Liver (tissue), 9 donors: Measurements from ENCODE around the gene SHC4. TPM values are rescaled to one million over a fixed set of nuclear protein-coding genes. Genes with fewer than 3 reads are reported as not detected.

ENCODE experiments used
- DNase-seq: peaks from one replicate; pipeline ENCODE4 v3.0.0-alpha.2; 2017; ENCODE audit warnings: low spot score
- H3K27ac ChIP-seq, 2 donors: one replicate each; pipeline ENCODE4 v1.7.0; 2013; ENCODE audit warnings: inconsistent platforms in 2 of 2, low read length in 2 of 2, control low read depth in 1 of 2, low read depth in 1 of 2, mild to moderate bottlenecking in 1 of 2
- H3K27me3 ChIP-seq, 4 donors: one replicate each; pipeline versions ENCODE4 v1.6.1 to v1.7.0; 2013; ENCODE audit warnings: low read length in 3 of 4, inconsistent platforms in 1 of 4, mild to moderate bottlenecking in 1 of 4, moderate library complexity in 1 of 4; ENCODE audit not compliant: control insufficient read depth in 4 of 4, insufficient read depth in 4 of 4
- H3K36me3 ChIP-seq, 4 donors: one replicate each; pipeline versions ENCODE4 v1.6.1 to v1.7.0; 2013; ENCODE audit warnings: low read length in 3 of 4, mild to moderate bottlenecking in 3 of 4, low read depth in 1 of 4, moderate library complexity in 1 of 4; ENCODE audit not compliant: control insufficient read depth in 4 of 4, insufficient read depth in 3 of 4
- H3K4me1 ChIP-seq, 4 donors: one replicate each; pipeline versions ENCODE4 v1.6.1 to v1.7.0; 2013; ENCODE audit warnings: low read length in 3 of 4, mild to moderate bottlenecking in 3 of 4, moderate library complexity in 1 of 4; ENCODE audit not compliant: control insufficient read depth in 4 of 4, insufficient read depth in 4 of 4
- H3K4me3 ChIP-seq, 3 donors: one replicate each; pipeline versions ENCODE4 v1.6.1 to v1.7.0; 2013; ENCODE audit warnings: low read length in 3 of 3, control low read depth in 1 of 3, low read depth in 1 of 3, mild to moderate bottlenecking in 1 of 3
- H3K9ac ChIP-seq, 2 donors: one replicate each; pipeline ENCODE4 v1.7.0; 2013; ENCODE audit warnings: low read length in 2 of 2, mild to moderate bottlenecking in 2 of 2, moderate library complexity in 2 of 2, control low read depth in 1 of 2, low read depth in 1 of 2
- H3K9me3 ChIP-seq, 4 donors: one replicate each; pipeline versions ENCODE4 v1.6.1 to v1.7.0; 2013; ENCODE audit warnings: low read length in 3 of 4; ENCODE audit not compliant: control insufficient read depth in 4 of 4
- ATF3 ChIP-seq: IDR thresholded peaks from 2 replicates; pipeline ENCODE4 v1.6.1; 2016; ENCODE audit warnings: antibody characterized with exemption
- CTCF ChIP-seq: fragments of 150-350 bp; IDR thresholded peaks from 2 replicates; pipeline ENCODE4 v1.5.1; 2017; ENCODE audit warnings: improper control_type of control experiment, low read depth, low read length; ENCODE audit not compliant: missing input control
- EGR1 ChIP-seq, 2 donors: IDR thresholded peaks; 2 replicates each; pipeline ENCODE4 v1.6.1; 2016 to 2018; ENCODE audit warnings: antibody characterized with exemption in 2 of 2, low read depth in 2 of 2
- FOXA1 ChIP-seq: IDR thresholded peaks from 2 replicates; pipeline ENCODE4 v1.6.1; 2016; ENCODE audit warnings: antibody characterized with exemption
- FOXA2 ChIP-seq: IDR thresholded peaks from 2 replicates; pipeline ENCODE4 v1.6.1; 2016; ENCODE audit warnings: antibody characterized with exemption
- GABPA ChIP-seq, 2 donors: IDR thresholded peaks in 1 of 2; conservative IDR thresholded peaks in 1 of 2; 2 replicates each; pipeline ENCODE4 v1.6.1; 2016; ENCODE audit warnings: antibody characterized with exemption in 2 of 2, mild to moderate bottlenecking in 1 of 2, moderate library complexity in 1 of 2
- HNF4A ChIP-seq, 2 donors: conservative IDR thresholded peaks; 2 replicates each; pipeline ENCODE4 v1.6.1; 2016; ENCODE audit warnings: antibody characterized with exemption in 2 of 2, mild to moderate bottlenecking in 2 of 2
- HNF4G ChIP-seq: IDR thresholded peaks from 2 replicates; pipeline ENCODE4 v1.6.1; 2016; ENCODE audit warnings: antibody characterized with exemption
- JUND ChIP-seq, 2 donors: IDR thresholded peaks; 2 replicates each; pipeline ENCODE4 v1.6.1; 2016; ENCODE audit warnings: antibody characterized with exemption in 2 of 2
- NR2F2 ChIP-seq: IDR thresholded peaks from 2 replicates; pipeline ENCODE4 v1.6.1; 2016; ENCODE audit warnings: antibody characterized with exemption
- RAD21 ChIP-seq, 2 donors: IDR thresholded peaks; 2 replicates each; pipeline ENCODE4 v1.6.1; 2016; ENCODE audit warnings: antibody characterized with exemption in 2 of 2, mild to moderate bottlenecking in 2 of 2
- RXRA ChIP-seq, 2 donors: IDR thresholded peaks; 2 replicates each; pipeline ENCODE4 v1.6.1; 2017 to 2018; ENCODE audit warnings: antibody characterized with exemption in 2 of 2, mild to moderate bottlenecking in 1 of 2
- SP1 ChIP-seq: IDR thresholded peaks from 2 replicates; pipeline ENCODE4 v1.6.1; 2018; ENCODE audit warnings: antibody characterized with exemption, mild to moderate bottlenecking
- TAF1 ChIP-seq: conservative IDR thresholded peaks from 2 replicates; pipeline ENCODE4 v1.6.1; 2016; ENCODE audit warnings: antibody characterized with exemption, mild to moderate bottlenecking
- YY1 ChIP-seq: IDR thresholded peaks from 2 replicates; pipeline ENCODE4 v1.6.1; 2016; ENCODE audit warnings: antibody characterized with exemption, mild to moderate bottlenecking
- WGBS: extraction: QIAGEN DNeasy Blood & Tissue Kit; methylation state at CpG from one replicate; pipeline ENCODE4 v1.1.7; 2013; 5-methylcytosine and 5-hydroxymethylcytosine counted together
- polyA plus RNA-seq, 2 donors: library from polyadenylated mRNA; stranded (reverse) in 1 of 2; unstranded in 1 of 2; fragments of 200-250 nt in 1 of 2; fragments of >200 nt in 1 of 2; fragmentation: Nextera tagmentation in 1 of 2; extraction: Ambion mirVana in 1 of 2; gene quantifications; one replicate each; pipeline versions ENCODE4 v1.2.1 to v1.2.3, GENCODE V29; 2013 to 2015
- total RNA-seq, 2 donors: library from RNA; depleted of rRNA; stranded (reverse); fragments of >200 nt; gene quantifications; one replicate each; pipeline ENCODE4 v1.2.3, GENCODE V29; 2014
- TF ChIP-seq, protein P1 (sequence below): IDR thresholded peaks from 2 replicates; pipeline ENCODE4 v1.6.1; 2016; ENCODE audit warnings: antibody characterized with exemption
- TF ChIP-seq, protein P2 (sequence below): IDR thresholded peaks from 2 replicates; pipeline ENCODE4 v1.6.1; 2016; ENCODE audit warnings: antibody characterized with exemption
- TF ChIP-seq, protein P3 (sequence below): IDR thresholded peaks from 2 replicates; pipeline ENCODE4 v1.6.1; 2016; ENCODE audit warnings: antibody characterized with exemption, mild to moderate bottlenecking
- donor health status: healthy.
- donor health status: healthy.
- donor health status: healthy.
- donor health status: healthy.
- donor health status: healthy.

The SHC4 gene
- total RNA-seq, result under 1 TPM; under 0.01 to 0.19 TPM
- under 1 TPM; 0.03 to 0.07 TPM for polyA plus RNA-seq

DNA sequence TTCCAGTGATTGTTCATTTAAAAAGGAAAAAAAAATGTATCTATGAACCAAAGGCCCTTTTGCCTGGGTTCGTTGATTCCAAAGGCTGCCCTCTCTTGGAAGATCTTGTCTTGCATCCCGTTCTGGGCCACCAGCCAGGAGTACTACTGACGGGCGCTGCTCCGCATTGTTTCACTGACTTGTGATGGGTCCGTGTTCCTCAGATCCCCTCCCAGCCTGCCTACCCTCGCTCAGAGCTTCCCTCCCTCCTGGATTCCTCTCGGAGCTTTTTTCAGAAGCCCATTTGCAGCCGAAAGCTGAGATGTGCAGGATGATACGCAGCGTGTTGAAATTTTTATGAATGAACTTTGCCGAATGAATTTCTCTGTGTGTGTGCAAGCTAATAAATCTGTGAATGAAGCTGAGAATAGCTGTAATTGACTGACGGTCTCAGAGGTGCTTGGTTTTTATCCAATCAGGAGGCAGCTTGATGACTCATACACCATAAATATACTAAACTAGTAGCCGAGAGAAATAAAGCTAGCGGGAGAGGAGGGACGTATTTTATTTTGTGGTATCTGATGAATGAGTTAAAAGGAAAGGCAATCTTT, at the start of gene SHC4:
SHC4 (minus strand) TSS at position 396 of the 590 bp plus-strand sequence. CDS start 904 bp downstream, outside the sequence.
- DNase-seq, result no peak
- no peaks in the 10 kb centered on the region for H3K9me3 ChIP-seq
- WGBS, result 4% methylated on average over 16 of the region's 16 CpGs
- H3K36me3 ChIP-seq, result no peaks in the 10 kb centered on the region
- H3K4me3 ChIP-seq, result peak within 1 kb of the TSS; percentile 11 to 46 (median 41)
- no peak within 1 kb of the TSS for H3K9ac ChIP-seq
- H3K27ac ChIP-seq, result no peak within 1 kb of the TSS
- H3K4me1 ChIP-seq, result peaks cover 3 to 15% (median 11%) of the 10 kb centered on the region in 4 donors
- TF ChIP-seq, protein P1, sequence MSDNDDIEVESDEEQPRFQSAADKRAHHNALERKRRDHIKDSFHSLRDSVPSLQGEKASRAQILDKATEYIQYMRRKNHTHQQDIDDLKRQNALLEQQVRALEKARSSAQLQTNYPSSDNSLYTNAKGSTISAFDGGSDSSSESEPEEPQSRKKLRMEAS, result no peak
- TF ChIP-seq RAD21 (IDR thresholded peaks at IDR 0.05) (peak in 1 of 2 donors; percentile 6), JUND (IDR thresholded peaks at IDR 0.05) (peak in 1 of 2 donors; percentile 65)
- H3K27me3 ChIP-seq, result peaks cover 0 to 11% (median 0%) of the 10 kb centered on the region in 4 donors

- Histone ChIP-seq H3K4me1 (no peaks in the 10 kb centered on the region), H3K4me3 (no peak overlapping the region), H3K9ac (no peak overlapping the region), H3K27ac (no peak overlapping the region), H3K9me3 (no peaks in the 10 kb centered on the region), H3K27me3 (no peaks in the 10 kb centered on the region), H3K36me3 (peaks cover 8 to 46% (median 19%) of the 10 kb centered on the region in 4 donors)
- WGBS, result 96% methylated on average over 2 of the region's 2 CpGs
- DNase-seq, result no peak
- TF ChIP-seq HNF4A (conservative IDR thresholded peaks at IDR 0.05) (no peak), CTCF (no peak), SP1 (no peak), YY1 (no peak), JUND (IDR thresholded peaks at IDR 0.05) (no peak), GABPA (IDR thresholded peaks at IDR 0.05 in 1 of 2, conservative IDR thresholded peaks at IDR 0.05 in 1 of 2) (no peak), RXRA (IDR thresholded peaks at IDR 0.05) (no peak), ATF3 (no peak), FOXA1 (no peak), EGR1 (IDR thresholded peaks at IDR 0.05; ENCODE audit: low read depth in 2 of 2) (no peak), RAD21 (IDR thresholded peaks at IDR 0.05) (no peak), HNF4G (no peak), TAF1 (no peak), NR2F2 (no peak), FOXA2 (no peak)
- TF ChIP-seq, protein P1, result no peak
- TF ChIP-seq, protein P2, sequence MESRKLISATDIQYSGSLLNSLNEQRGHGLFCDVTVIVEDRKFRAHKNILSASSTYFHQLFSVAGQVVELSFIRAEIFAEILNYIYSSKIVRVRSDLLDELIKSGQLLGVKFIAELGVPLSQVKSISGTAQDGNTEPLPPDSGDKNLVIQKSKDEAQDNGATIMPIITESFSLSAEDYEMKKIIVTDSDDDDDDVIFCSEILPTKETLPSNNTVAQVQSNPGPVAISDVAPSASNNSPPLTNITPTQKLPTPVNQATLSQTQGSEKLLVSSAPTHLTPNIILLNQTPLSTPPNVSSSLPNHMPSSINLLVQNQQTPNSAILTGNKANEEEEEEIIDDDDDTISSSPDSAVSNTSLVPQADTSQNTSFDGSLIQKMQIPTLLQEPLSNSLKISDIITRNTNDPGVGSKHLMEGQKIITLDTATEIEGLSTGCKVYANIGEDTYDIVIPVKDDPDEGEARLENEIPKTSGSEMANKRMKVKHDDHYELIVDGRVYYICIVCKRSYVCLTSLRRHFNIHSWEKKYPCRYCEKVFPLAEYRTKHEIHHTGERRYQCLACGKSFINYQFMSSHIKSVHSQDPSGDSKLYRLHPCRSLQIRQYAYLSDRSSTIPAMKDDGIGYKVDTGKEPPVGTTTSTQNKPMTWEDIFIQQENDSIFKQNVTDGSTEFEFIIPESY, result no peak
- TF ChIP-seq, protein P3, sequence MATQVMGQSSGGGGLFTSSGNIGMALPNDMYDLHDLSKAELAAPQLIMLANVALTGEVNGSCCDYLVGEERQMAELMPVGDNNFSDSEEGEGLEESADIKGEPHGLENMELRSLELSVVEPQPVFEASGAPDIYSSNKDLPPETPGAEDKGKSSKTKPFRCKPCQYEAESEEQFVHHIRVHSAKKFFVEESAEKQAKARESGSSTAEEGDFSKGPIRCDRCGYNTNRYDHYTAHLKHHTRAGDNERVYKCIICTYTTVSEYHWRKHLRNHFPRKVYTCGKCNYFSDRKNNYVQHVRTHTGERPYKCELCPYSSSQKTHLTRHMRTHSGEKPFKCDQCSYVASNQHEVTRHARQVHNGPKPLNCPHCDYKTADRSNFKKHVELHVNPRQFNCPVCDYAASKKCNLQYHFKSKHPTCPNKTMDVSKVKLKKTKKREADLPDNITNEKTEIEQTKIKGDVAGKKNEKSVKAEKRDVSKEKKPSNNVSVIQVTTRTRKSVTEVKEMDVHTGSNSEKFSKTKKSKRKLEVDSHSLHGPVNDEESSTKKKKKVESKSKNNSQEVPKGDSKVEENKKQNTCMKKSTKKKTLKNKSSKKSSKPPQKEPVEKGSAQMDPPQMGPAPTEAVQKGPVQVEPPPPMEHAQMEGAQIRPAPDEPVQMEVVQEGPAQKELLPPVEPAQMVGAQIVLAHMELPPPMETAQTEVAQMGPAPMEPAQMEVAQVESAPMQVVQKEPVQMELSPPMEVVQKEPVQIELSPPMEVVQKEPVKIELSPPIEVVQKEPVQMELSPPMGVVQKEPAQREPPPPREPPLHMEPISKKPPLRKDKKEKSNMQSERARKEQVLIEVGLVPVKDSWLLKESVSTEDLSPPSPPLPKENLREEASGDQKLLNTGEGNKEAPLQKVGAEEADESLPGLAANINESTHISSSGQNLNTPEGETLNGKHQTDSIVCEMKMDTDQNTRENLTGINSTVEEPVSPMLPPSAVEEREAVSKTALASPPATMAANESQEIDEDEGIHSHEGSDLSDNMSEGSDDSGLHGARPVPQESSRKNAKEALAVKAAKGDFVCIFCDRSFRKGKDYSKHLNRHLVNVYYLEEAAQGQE, result no peak
These were observed 35.6 kb upstream of the SHC4 start for GRCh38 chr15:48999314-48999713.
